Endothelial cell (in vitro differentiated cells): ENCODE results near the gene TMEM176B. TPM values are rescaled to one million over a fixed set of nuclear protein-coding genes. Genes with fewer than 3 reads are reported as not detected.

Source experiments
- DNase-seq: peaks from one replicate; pipeline ENCODE4 v3.0.0; 2021; ENCODE audit warnings: low spot score
- H3K27ac Mint-ChIP-seq: one replicate; pipeline ENCODE4 v1.8.0; 2021; ENCODE audit warnings: mixed read lengths, inconsistent platforms; ENCODE audit not compliant: unreplicated experiment
- H3K27me3 Mint-ChIP-seq: one replicate; pipeline ENCODE4 v1.8.0; 2021; ENCODE audit warnings: mild to moderate bottlenecking, moderate library complexity, mixed read lengths, inconsistent platforms; ENCODE audit not compliant: unreplicated experiment
- H3K36me3 Mint-ChIP-seq: one replicate; pipeline ENCODE4 v1.8.0; 2021; ENCODE audit warnings: mild to moderate bottlenecking, low read depth, mixed read lengths, inconsistent platforms; ENCODE audit not compliant: unreplicated experiment
- H3K4me1 Mint-ChIP-seq: one replicate; pipeline ENCODE4 v1.8.0; 2021; ENCODE audit warnings: mild to moderate bottlenecking, mixed read lengths, inconsistent platforms; ENCODE audit not compliant: unreplicated experiment
- H3K4me3 Mint-ChIP-seq: one replicate; pipeline ENCODE4 v1.8.0; 2021; ENCODE audit warnings: mild to moderate bottlenecking, mixed read lengths, inconsistent platforms; ENCODE audit not compliant: unreplicated experiment
- H3K9me3 Mint-ChIP-seq: one replicate; pipeline ENCODE4 v1.8.0; 2021; ENCODE audit warnings: mixed read lengths, inconsistent platforms; ENCODE audit not compliant: unreplicated experiment
- CTCF ChIP-seq: fragments of 200-600 bp; sonication (generic); IDR thresholded peaks from one replicate; pipeline ENCODE4 v1.5.0; 2021; ENCODE audit warnings: antibody characterized with exemption; ENCODE audit not compliant: unreplicated experiment
- total RNA-seq: library from RNA; stranded (reverse); fragmentation: NEBNext Ultra II Directional; extraction: Animal tissue kit (Norgen Biotek cat#: 25700); gene quantifications from one replicate; pipeline ENCODE4 v1.2.1, GENCODE V29; 2021; ENCODE audit not compliant: unreplicated experiment

Gene TMEM176B
- total RNA-seq, 1 donor from 2014 or later: 1.4 TPM

GRCh38 chr7:150756858-150757257 is 43.3 kb downstream of the TMEM176B start:
- peak; percentile 48 for TF ChIP-seq CTCF
- Mint-ChIP-seq H3K4me1 (peaks cover 26% of the 10 kb centered on the region), H3K36me3 (no peaks in the 10 kb centered on the region), H3K9me3 (no peaks in the 10 kb centered on the region), H3K27me3 (no peaks in the 10 kb centered on the region), H3K27ac (no peak overlapping the region), H3K4me3 (no peak overlapping the region)
- no peak for DNase-seq

DNA sequence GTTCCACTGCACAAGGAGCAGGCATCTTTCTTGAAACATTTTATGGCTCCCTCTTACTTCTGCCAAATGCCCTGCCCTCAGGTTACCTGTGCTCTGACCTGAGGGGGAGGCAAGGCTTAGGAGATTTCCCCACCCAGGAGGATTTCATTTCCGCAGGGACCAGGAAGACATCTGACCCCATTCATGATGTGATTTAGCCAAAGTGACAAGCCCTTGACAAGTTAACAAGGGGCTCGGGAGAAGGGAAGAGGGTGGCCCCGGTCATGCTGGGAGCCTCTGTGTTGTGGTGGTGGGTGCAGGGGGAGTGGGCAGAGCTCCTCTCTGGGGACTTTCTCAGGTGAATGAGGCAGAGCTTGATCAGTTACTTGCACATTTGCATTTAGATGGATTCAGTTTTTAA is 44.0 kb downstream of the TMEM176B start:
- no peak for TF ChIP-seq CTCF
- Mint-ChIP-seq H3K9me3 (no peaks in the 10 kb centered on the region), H3K4me1 (peaks cover 26% of the 10 kb centered on the region), H3K27me3 (no peaks in the 10 kb centered on the region), H3K27ac (peak overlapping the region; percentile 61), H3K36me3 (no peaks in the 10 kb centered on the region), H3K4me3 (no peak overlapping the region)
- DNase-seq: no peak

- no peak for DNase-seq
- Mint-ChIP-seq H3K4me1 (peaks cover 26% of the 10 kb centered on the region), H3K27me3 (no peaks in the 10 kb centered on the region), H3K4me3 (no peak overlapping the region), H3K36me3 (no peaks in the 10 kb centered on the region), H3K27ac (peak overlapping the region; percentile 67), H3K9me3 (no peaks in the 10 kb centered on the region)
- TF ChIP-seq CTCF: no peak
Measured at GRCh38 chr7:150755473-150756099, 44.6 kb downstream of the TMEM176B start.

- no peaks in the 10 kb centered on the region for H3K27me3 Mint-ChIP-seq
Measured at GRCh38 chr7:150754951-150755350, 45.2 kb downstream of the TMEM176B start.

More at GRCh38 chr7:150754951-150755350, 45.2 kb downstream of the TMEM176B start:
- H3K4me3 Mint-ChIP-seq: no peak overlapping the region
- no peak for DNase-seq
- no peaks in the 10 kb centered on the region for H3K9me3 Mint-ChIP-seq
- TF ChIP-seq CTCF: no peak
- peaks cover 26% of the 10 kb centered on the region for H3K4me1 Mint-ChIP-seq
- no peaks in the 10 kb centered on the region for H3K36me3 Mint-ChIP-seq
- H3K27ac Mint-ChIP-seq: peak overlapping the region; percentile 67
